Measurements from ENCODE around the gene TRAPPC2B. TPM values are rescaled to one million over a fixed set of nuclear protein-coding genes. Genes with fewer than 3 reads are reported as not detected.

The TRAPPC2B gene
- total RNA-seq, 1 experiment from 2014 or later: 3.9 TPM

GRCh38 chr19:57338877-57339276 lies 24.5 kb upstream of the TRAPPC2B start:
- intact Hi-C loops (cut with micrococcal nuclease): no loop called here
- DNase-seq (ENCODE audit: low read depth, low spot score): no peak
- POLR2A ChIA-PET: no interaction called here
- H2AFZ ChIP-seq (ENCODE audit: low read depth, low read length, poor library complexity, severe bottlenecking): no peak overlapping the region
- no peak overlapping the region for H3K4me3 ChIP-seq (replicated peaks in 1 of 2; ENCODE audit: low read depth in 1 of 2, low read length in 2 of 2)
- H4K20me1 ChIP-seq (ENCODE audit: insufficient read depth): no peaks in the 10 kb centered on the region
- ATAC-seq: no peak
- CTCF ChIA-PET: no interaction called here
- H3K9ac ChIP-seq (ENCODE audit: low read length): no peak overlapping the region
- TF ChIP-seq CTCF (IDR thresholded peaks at IDR 0.05 in 2 of 3, conservative IDR thresholded peaks at IDR 0.05 in 1 of 3; ENCODE audit: borderline replicate concordance in 1 of 3, insufficient read depth in 1 of 3, low read depth in 2 of 3, low read length in 2 of 3) (no peak), ELF1 (IDR thresholded peaks at IDR 0.05; ENCODE audit: borderline replicate concordance, low read depth) (no peak), RAD21 (IDR thresholded peaks at IDR 0.05; ENCODE audit: low read depth) (no peak), JUND (IDR thresholded peaks at IDR 0.05) (no peak), ZNF274 (IDR thresholded peaks at IDR 0.05; ENCODE audit: low read depth, low read length) (no peak)
- H3K27ac ChIP-seq (ENCODE audit: low read depth, low read length): no peak overlapping the region
- H3K27me3 ChIP-seq (ENCODE audit: insufficient read depth, low read length): no peaks in the 10 kb centered on the region
- RAD21 ChIA-PET (ENCODE audit: low non-redundant PET in 1 of 2, low total read pairs in 2 of 2, uncharacterized antibody in 2 of 2, unreplicated experiment in 2 of 2): no interaction called here
- H3K9me2 ChIP-seq (ENCODE audit: insufficient read depth): no peaks in the 10 kb centered on the region
- no peak overlapping the region for H3K4me2 ChIP-seq (ENCODE audit: low read length)
- no peaks in the 10 kb centered on the region for H3K9me3 ChIP-seq (ENCODE audit: control insufficient read depth in 1 of 2, insufficient read depth in 1 of 2, low read depth in 1 of 2, low read length in 2 of 2)
- H3K36me3 ChIP-seq (ENCODE audit: control insufficient read depth in 1 of 2, insufficient read depth in 2 of 2, low read length in 2 of 2): no peaks in the 10 kb centered on the region
- BruUV-seq (replicated peaks): no TSS peak
- no peaks in the 10 kb centered on the region for H3K4me1 ChIP-seq (ENCODE audit: control insufficient read depth in 1 of 2, insufficient read depth in 2 of 2, low read length in 2 of 2)
- H3K79me2 ChIP-seq (ENCODE audit: insufficient read depth, low read length): no peaks in the 10 kb centered on the region

DNA sequence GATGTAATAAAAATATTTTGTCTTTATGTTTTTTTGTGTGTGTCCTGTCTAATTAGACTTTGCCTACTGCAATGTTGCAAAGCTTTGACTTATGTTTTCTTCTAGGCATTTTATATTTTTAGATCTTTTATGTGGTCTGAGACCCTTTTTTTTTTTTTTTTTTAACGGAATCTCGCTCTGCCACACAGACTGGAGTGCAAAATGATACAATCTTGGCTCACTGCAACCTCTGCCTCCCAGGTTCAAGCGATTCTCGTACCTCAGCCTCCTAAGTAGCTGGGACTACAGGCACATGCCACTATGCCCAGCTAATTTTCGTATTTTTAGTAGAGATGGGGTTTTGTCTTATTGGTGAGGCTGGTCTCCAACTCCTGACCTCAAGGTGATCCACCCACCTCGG lies 20.8 kb upstream of the TRAPPC2B start:
- no peak for DNase-seq (ENCODE audit: low read depth, low spot score)
- H2AFZ ChIP-seq (ENCODE audit: low read depth, low read length, poor library complexity, severe bottlenecking): no peak overlapping the region
- no peaks in the 10 kb centered on the region for H3K9me2 ChIP-seq (ENCODE audit: insufficient read depth)
- TF ChIP-seq EZH2phosphoT487 (IDR thresholded peaks at IDR 0.05; ENCODE audit: borderline replicate concordance) (no peak), FOSL1 (IDR thresholded peaks at IDR 0.05; ENCODE audit: low read depth) (no peak), TCF7L2 (IDR thresholded peaks at IDR 0.05; ENCODE audit: borderline replicate concordance, extremely low read depth, insufficient read depth, insufficient read length) (no peak), SIN3A (IDR thresholded peaks at IDR 0.05; ENCODE audit: low read depth) (no peak), ZNF274 (IDR thresholded peaks at IDR 0.05; ENCODE audit: low read depth, low read length) (no peak), EZH2 (IDR thresholded peaks at IDR 0.05) (no peak), ZFX (IDR thresholded peaks at IDR 0.05) (no peak), CBX3 (IDR thresholded peaks at IDR 0.05; ENCODE audit: low read depth) (no peak)
- TF ChIP-seq, protein P1, sequence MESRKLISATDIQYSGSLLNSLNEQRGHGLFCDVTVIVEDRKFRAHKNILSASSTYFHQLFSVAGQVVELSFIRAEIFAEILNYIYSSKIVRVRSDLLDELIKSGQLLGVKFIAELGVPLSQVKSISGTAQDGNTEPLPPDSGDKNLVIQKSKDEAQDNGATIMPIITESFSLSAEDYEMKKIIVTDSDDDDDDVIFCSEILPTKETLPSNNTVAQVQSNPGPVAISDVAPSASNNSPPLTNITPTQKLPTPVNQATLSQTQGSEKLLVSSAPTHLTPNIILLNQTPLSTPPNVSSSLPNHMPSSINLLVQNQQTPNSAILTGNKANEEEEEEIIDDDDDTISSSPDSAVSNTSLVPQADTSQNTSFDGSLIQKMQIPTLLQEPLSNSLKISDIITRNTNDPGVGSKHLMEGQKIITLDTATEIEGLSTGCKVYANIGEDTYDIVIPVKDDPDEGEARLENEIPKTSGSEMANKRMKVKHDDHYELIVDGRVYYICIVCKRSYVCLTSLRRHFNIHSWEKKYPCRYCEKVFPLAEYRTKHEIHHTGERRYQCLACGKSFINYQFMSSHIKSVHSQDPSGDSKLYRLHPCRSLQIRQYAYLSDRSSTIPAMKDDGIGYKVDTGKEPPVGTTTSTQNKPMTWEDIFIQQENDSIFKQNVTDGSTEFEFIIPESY (IDR thresholded peaks at IDR 0.05; ENCODE audit: extremely low read depth, insufficient replicate concordance, low read length): no peak
- BruUV-seq (replicated peaks): no TSS peak
- RAD21 ChIA-PET (ENCODE audit: low non-redundant PET in 1 of 2, low total read pairs in 2 of 2, uncharacterized antibody in 2 of 2, unreplicated experiment in 2 of 2): interaction anchor here in 1 of 2 experiments (0.7 kb wide), 1 partner anchor 73 kb away, joined by 3 read pairs; no protein-coding TSS in a partner anchor
- ATAC-seq: no peak
- no peaks in the 10 kb centered on the region for H3K4me1 ChIP-seq (ENCODE audit: control insufficient read depth in 1 of 2, insufficient read depth in 2 of 2, low read length in 2 of 2)
- no peaks in the 10 kb centered on the region for H3K79me2 ChIP-seq (ENCODE audit: insufficient read depth, low read length)
- H3K36me3 ChIP-seq (ENCODE audit: control insufficient read depth in 1 of 2, insufficient read depth in 2 of 2, low read length in 2 of 2): no peaks in the 10 kb centered on the region
- no peaks in the 10 kb centered on the region for H3K9me3 ChIP-seq (ENCODE audit: control insufficient read depth in 1 of 2, insufficient read depth in 1 of 2, low read depth in 1 of 2, low read length in 2 of 2)
- H3K4me2 ChIP-seq (ENCODE audit: low read length): no peak overlapping the region
- CTCF ChIA-PET: no interaction called here
- no peak overlapping the region for H3K4me3 ChIP-seq (replicated peaks in 1 of 2; ENCODE audit: low read depth in 1 of 2, low read length in 2 of 2)
- no peak overlapping the region for H3K27ac ChIP-seq (ENCODE audit: low read depth, low read length)
- POLR2A ChIA-PET: no interaction called here
- H4K20me1 ChIP-seq (ENCODE audit: insufficient read depth): no peaks in the 10 kb centered on the region
- no peak overlapping the region for H3K9ac ChIP-seq (ENCODE audit: low read length)
- H3K27me3 ChIP-seq (ENCODE audit: insufficient read depth, low read length): no peaks in the 10 kb centered on the region
- intact Hi-C loops (cut with micrococcal nuclease): no loop called here

All from HCT116 (cell line).